K562 (cell line): ENCODE results near the gene EPDR1. TPM values are rescaled to one million over a fixed set of nuclear protein-coding genes. Genes with fewer than 3 reads are reported as not detected.

Source experiments
- CCAR2 ChIP-seq: fragments of 200-400 bp; formaldehyde crosslinking; IDR thresholded peaks from 2 replicates; pipeline ENCODE4 v1.6.1; 2017; ENCODE audit warnings: mild to moderate bottlenecking, low read depth, low read length
- CEBPZ ChIP-seq: fragments of 150-350 bp; IDR thresholded peaks from 2 replicates; pipeline ENCODE4 v1.6.1; 2014; ENCODE audit warnings: low read depth, mild to moderate bottlenecking, low read length, borderline replicate concordance
- ETV1 ChIP-seq: fragments of 450-650 bp; conservative IDR thresholded peaks from 2 replicates; pipeline ENCODE4 v1.6.1; 2016; ENCODE audit warnings: missing genetic modification characterization, control low read depth, low read depth, missing compliant biosample characterization
- ILF3 ChIP-seq: fragments of 450-650 bp; IDR thresholded peaks from 2 replicates; pipeline ENCODE4 v1.6.1; 2018; ENCODE audit warnings: antibody characterized with exemption, mild to moderate bottlenecking, moderate library complexity, borderline replicate concordance
- KDM2B ChIP-seq: fragments of 250-450 bp; sonication (Bioruptor Pico); IDR thresholded peaks from 2 replicates; pipeline ENCODE4 v1.8.0; 2021; ENCODE audit warnings: mild to moderate bottlenecking, moderate library complexity
- NRF1 ChIP-seq, 2 experiments: fragments of 450-650 bp; IDR thresholded peaks in 1 of 2; conservative IDR thresholded peaks in 1 of 2; 2 replicates each; pipeline ENCODE4 v1.6.1; 2014; ENCODE audit warnings: mild to moderate bottlenecking in 2 of 2
- PHB2 ChIP-seq: fragments of 450-650 bp; IDR thresholded peaks from 2 replicates; pipeline ENCODE4 v1.6.1; 2017; ENCODE audit warnings: low read depth
- SIRT6 ChIP-seq: IDR thresholded peaks from one replicate; pipeline ENCODE4 v1.6.1; 2012; ENCODE audit warnings: low read depth, mild to moderate bottlenecking, control low read depth, inconsistent platforms, low read length, moderate library complexity
- TOE1 ChIP-seq, 2 experiments: fragments of 450-650 bp in 1 of 2; sonication (generic) in 1 of 2; formaldehyde crosslinking in 1 of 2; IDR thresholded peaks; 2 replicates each; pipeline versions ENCODE4 v1.7.1 to v1.8.0; 2016 to 2022; ENCODE audit warnings: borderline replicate concordance in 2 of 2, mild to moderate bottlenecking in 2 of 2, antibody characterized with exemption in 1 of 2, inconsistent platforms in 1 of 2, low read depth in 1 of 2, missing genetic modification reagents in 1 of 2, moderate library complexity in 1 of 2
- ZBTB8A ChIP-seq: fragments of 450-650 bp; IDR thresholded peaks from 2 replicates; pipeline ENCODE4 v1.6.1; 2018; ENCODE audit warnings: mild to moderate bottlenecking, moderate library complexity; ENCODE audit not compliant: partially characterized antibody
- polyA plus RNA-seq, 8 experiments: library from polyadenylated mRNA; depleted of rRNA in 4 of 8; stranded (reverse) in 5 of 8; unstranded in 3 of 8; fragments of >200 nt; fragmentation: Nextera tagmentation in 2 of 8; fragmentation: Illumina TruSeq in 1 of 8; extraction: Ambion mirVana in 2 of 8; extraction: Trizol in 1 of 8; gene quantifications; 2 replicates each; pipeline versions ENCODE4 v1.2.1 to v1.2.3, GENCODE V29; 2011 to 2014; ENCODE audit warnings: inconsistent platforms in 1 of 8, missing spikeins in 1 of 8
- total RNA-seq, 7 experiments: library from RNA; depleted of rRNA in 6 of 7; stranded (reverse); fragments of >200 nt in 6 of 7; fragmentation: Illumina TruSeq in 2 of 7; extraction: Trizol in 2 of 7; gene quantifications; 2 replicates each; pipeline versions ENCODE4 v1.2.1 to v1.2.3, GENCODE V29; 2011 to 2021; ENCODE audit warnings: low replicate concordance in 1 of 7
- TF ChIP-seq, protein P1 (sequence below), 2 experiments: fragments of 450-650 bp in 1 of 2; sonication (generic) in 1 of 2; formaldehyde crosslinking; conservative IDR thresholded peaks; 2 replicates each; pipeline versions ENCODE4 v1.4.0 to v1.8.1; 2020 to 2022; ENCODE audit warnings: mild to moderate bottlenecking in 1 of 2, missing genetic modification reagents in 1 of 2

Gene EPDR1
- total and polyA plus RNA-seq, 9 of the 15 experiments (the other 6 are each of a cell fraction or from before 2014, with no cell fraction given): 0.01 to 0.11 TPM; not detected in 7

DNA sequence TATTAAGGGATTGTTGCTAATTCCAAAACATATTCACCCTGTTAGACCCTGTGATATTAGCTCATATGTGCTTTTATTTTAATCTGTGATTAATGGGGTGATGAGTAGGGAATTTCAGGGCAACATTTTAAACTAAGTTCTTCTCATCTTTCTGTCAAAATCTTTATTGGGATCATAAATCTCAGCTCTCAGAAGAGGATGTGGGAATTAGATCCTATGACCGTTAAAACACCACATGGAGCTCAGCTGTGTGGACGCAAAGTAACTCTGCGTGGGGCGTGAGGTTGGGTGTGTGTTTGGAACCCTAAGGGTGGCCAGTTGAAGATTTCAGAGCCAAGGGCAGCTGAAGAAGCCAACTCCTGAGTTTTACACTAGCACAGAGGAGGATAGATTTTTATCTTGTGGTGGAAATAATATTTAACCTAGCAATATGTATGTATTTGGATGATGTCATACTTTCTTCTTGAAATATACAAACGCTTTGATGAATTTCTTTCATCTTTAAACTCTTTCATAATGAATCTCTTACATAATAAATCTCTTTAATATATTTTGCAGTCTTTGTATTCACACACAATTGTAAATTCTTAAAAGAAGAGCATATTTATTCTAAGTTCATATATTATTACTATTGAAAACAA, 64.4 kb downstream of the EPDR1 start (continued):
- no peak for TF ChIP-seq TOE1 (IDR thresholded peaks at IDR 0.05; ENCODE audit: borderline replicate concordance)
- TF ChIP-seq TOE1 (CRISPR knock-in tag; IDR thresholded peaks at IDR 0.05; ENCODE audit: borderline replicate concordance, low read depth): no peak
- no peak for TF ChIP-seq CEBPZ
- no peak for TF ChIP-seq SIRT6
- TF ChIP-seq ETV1 (tag): no peak
- TF ChIP-seq ILF3: no peak
- TF ChIP-seq, protein P1, sequence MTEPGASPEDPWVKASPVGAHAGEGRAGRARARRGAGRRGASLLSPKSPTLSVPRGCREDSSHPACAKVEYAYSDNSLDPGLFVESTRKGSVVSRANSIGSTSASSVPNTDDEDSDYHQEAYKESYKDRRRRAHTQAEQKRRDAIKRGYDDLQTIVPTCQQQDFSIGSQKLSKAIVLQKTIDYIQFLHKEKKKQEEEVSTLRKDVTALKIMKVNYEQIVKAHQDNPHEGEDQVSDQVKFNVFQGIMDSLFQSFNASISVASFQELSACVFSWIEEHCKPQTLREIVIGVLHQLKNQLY (CRISPR knock-in tag; conservative IDR thresholded peaks at IDR 0.05): no peak
- no peak for TF ChIP-seq NRF1 (conservative IDR thresholded peaks at IDR 0.05 in 1 of 2, IDR thresholded peaks at IDR 0.05 in 1 of 2)
- no peak for TF ChIP-seq PHB2
- no peak for TF ChIP-seq KDM2B
- no peak for TF ChIP-seq ZBTB8A
- TF ChIP-seq CCAR2: no peak
- TF ChIP-seq, all 486 proteins: peak for 0
